HepG2 (cell line): Measurements from ENCODE around the gene DNAAF8. TPM values are rescaled to one million over a fixed set of nuclear protein-coding genes. Genes with fewer than 3 reads are reported as not detected.
A peak's percentile ranks its signal among the peaks of the same experiment; 100 is the strongest.

Source experiments
- ATAC-seq: fragments of 200-7000 bp; cut with Tn5 transposase; 3 replicates; pipeline ENCODE4 v1.9.1; 2020; ENCODE audit warnings: mild to moderate bottlenecking, moderate library complexity
- BruUV-seq: library from RNA; stranded (reverse); fragments of 400-500 nt; replicated peaks from 2 replicates; lab custom pipeline; 2021; lab: Mats Ljungman, UMichigan
- CTCF ChIA-PET: fragments of 300-600 bp; formaldehyde crosslinking; extraction: SDS; loops from one replicate; lab custom pipeline; 2021; ENCODE audit warnings: low total read pairs, inconsistent platforms, low intra/inter-chr PET ratio; lab: Yijun Ruan, JAX
- POLR2A ChIA-PET: fragments of 350-600 bp; sonication (Branson Sonifier 250); formaldehyde crosslinking; loops from one replicate; lab custom pipeline; 2020; ENCODE audit warnings: antibody characterized with exemption, inconsistent platforms; lab: Yijun Ruan, JAX
- DNase-seq: peaks from one replicate; pipeline ENCODE4 v3.0.0-alpha.2; 2015; ENCODE audit warnings: low spot score
- FAIRE-seq: peaks from 3 replicates; lab custom pipeline; 2011; peaks lifted over from hg19 to GRCh38; lab: Jason Lieb, UNC
- H2AFZ ChIP-seq: one replicate; pipeline ENCODE4 v1.6.1; 2011; ENCODE audit warnings: low read length, inconsistent platforms
- H3K27ac ChIP-seq: fragments of 300-600 bp; 3 replicates; pipeline ENCODE4 v1.8.0; 2011; ENCODE audit warnings: mixed run types, mild to moderate bottlenecking, mixed read lengths, low read length, inconsistent platforms; ENCODE audit not compliant: insufficient read depth; ENCODE audit errors: extremely low read length
- H3K27me3 ChIP-seq, 2 experiments: fragments of 200-600 bp in 1 of 2; 2 replicates in 1 of 2; 3 replicates in 1 of 2; pipeline versions ENCODE4 v1.6.0 to v1.8.0; 2011; ENCODE audit warnings: low read length in 2 of 2, mild to moderate bottlenecking in 2 of 2, moderate library complexity in 2 of 2, inconsistent platforms in 1 of 2; ENCODE audit not compliant: insufficient read depth in 2 of 2, control insufficient read depth in 1 of 2
- H3K36me3 ChIP-seq, 2 experiments: fragments of 200-600 bp in 1 of 2; replicated peaks in 1 of 2; 2 replicates in 1 of 2; 3 replicates in 1 of 2; pipeline versions ENCODE4 v1.5.1 to v1.8.0; 2011; ENCODE audit warnings: low read length in 2 of 2, inconsistent platforms in 1 of 2; ENCODE audit not compliant: insufficient read depth in 2 of 2, control insufficient read depth in 1 of 2
- H3K4me1 ChIP-seq: 2 replicates; pipeline ENCODE4 v1.5.1; 2012; ENCODE audit warnings: low read length, inconsistent platforms; ENCODE audit not compliant: insufficient read depth
- H3K4me2 ChIP-seq: 2 replicates; pipeline ENCODE4 v1.6.0; 2011; ENCODE audit warnings: low read depth, low read length, inconsistent platforms
- H3K4me3 ChIP-seq, 3 experiments: fragments of 200-600 bp in 1 of 3; sonication (generic), shearing (Covaris generic) in 1 of 3; replicated peaks in 1 of 3; 2 replicates each; pipeline ENCODE4 v1.5.1; 2011 to 2016; ENCODE audit warnings: low read length in 3 of 3, inconsistent platforms in 2 of 3, low read depth in 2 of 3, mild to moderate bottlenecking in 2 of 3, control low read depth in 1 of 3, mixed read lengths in 1 of 3; ENCODE audit not compliant: insufficient read depth in 1 of 3
- H3K79me2 ChIP-seq: one replicate; pipeline ENCODE4 v1.6.1; 2011; ENCODE audit warnings: low read length, inconsistent platforms; ENCODE audit not compliant: insufficient read depth
- H3K9ac ChIP-seq: 2 replicates; pipeline ENCODE4 v1.6.0; 2011; ENCODE audit warnings: mild to moderate bottlenecking, low read depth, low read length, inconsistent platforms; ENCODE audit not compliant: insufficient read depth
- H3K9me3 ChIP-seq: 2 replicates; pipeline ENCODE4 v1.5.1; 2012; ENCODE audit warnings: mild to moderate bottlenecking, low read length
- H4K20me1 ChIP-seq: 2 replicates; pipeline ENCODE4 v1.6.0; 2011; ENCODE audit warnings: inconsistent platforms, mild to moderate bottlenecking, low read length, moderate library complexity; ENCODE audit not compliant: insufficient read depth
- AGO2 ChIP-seq: fragments of 200-400 bp; formaldehyde crosslinking; optimal IDR thresholded peaks from 2 replicates; pipeline ENCODE3; 2017; ENCODE audit warnings: mild to moderate bottlenecking, low read depth, low read length, moderate library complexity
- EHMT2 ChIP-seq: fragments of 200-600 bp; sonication (generic); IDR thresholded peaks from 2 replicates; pipeline ENCODE4 v1.7.0; 2017; ENCODE audit warnings: antibody characterized with exemption, low read depth, low read length, borderline replicate concordance
- FOXK1 ChIP-seq: sonication (generic); formaldehyde crosslinking; IDR thresholded peaks from 2 replicates; pipeline ENCODE4 v1.4.0; 2020; ENCODE audit warnings: low read depth, missing genetic modification reagents, borderline replicate concordance
- HNF4G ChIP-seq, 2 experiments: sonication (generic) in 1 of 2; formaldehyde crosslinking in 1 of 2; IDR thresholded peaks; 2 replicates each; pipeline versions ENCODE4 v1.4.0 to v1.6.1; 2011 to 2020; ENCODE audit warnings: borderline replicate concordance in 2 of 2, low read depth in 2 of 2, mild to moderate bottlenecking in 2 of 2, low read length in 1 of 2, missing genetic modification reagents in 1 of 2, moderate library complexity in 1 of 2
- RBFOX2 ChIP-seq: fragments of 200-400 bp; formaldehyde crosslinking; IDR thresholded peaks from 2 replicates; pipeline ENCODE4 v1.6.1; 2017; ENCODE audit warnings: low read depth, mild to moderate bottlenecking, low read length
- STAG1 ChIP-seq: sonication (generic); formaldehyde crosslinking; IDR thresholded peaks from 2 replicates; pipeline ENCODE4 v1.4.0; 2020; ENCODE audit warnings: missing genetic modification reagents
- ZC3H13 ChIP-seq: sonication (generic); formaldehyde crosslinking; IDR thresholded peaks from 2 replicates; pipeline ENCODE4 v1.8.1; 2023; ENCODE audit warnings: mild to moderate bottlenecking, missing genetic modification reagents, moderate library complexity
- ZNF569 ChIP-seq: sonication (generic); formaldehyde crosslinking; IDR thresholded peaks from 2 replicates; pipeline ENCODE4 v1.5.0; 2020; ENCODE audit warnings: mild to moderate bottlenecking, missing genetic modification reagents, moderate library complexity, borderline replicate concordance
- ZNF749 ChIP-seq: sonication (generic); formaldehyde crosslinking; IDR thresholded peaks from 2 replicates; pipeline ENCODE4 v1.8.0; 2022; ENCODE audit warnings: mild to moderate bottlenecking, missing genetic modification reagents, moderate library complexity, borderline replicate concordance
- WGBS: methylation state at CpG from one replicate; pipeline ENCODE4 v1.1.6; 2017; ENCODE audit warnings: low lambda C conversion rate; 5-methylcytosine and 5-hydroxymethylcytosine counted together
- in situ Hi-C: cut with HindIII; loops from 2 replicates; pipeline ENCODE4 v1.10.0; 2017; ENCODE audit warnings: low pct_unique_long_range_greater_than_20kb; ENCODE audit not compliant: extremely low pct_ligation_motif_present
- intact Hi-C: fragments of 100-400 bp; cut with micrococcal nuclease; formaldehyde crosslinking; loops from one replicate; pipeline ENCODE4 v1.10.0; 2022; ENCODE audit not compliant: unreplicated experiment
- polyA plus RNA-seq, 8 experiments: library from polyadenylated mRNA; depleted of rRNA in 3 of 8; stranded (reverse) in 7 of 8; unstranded in 1 of 8; fragments of >200 nt; fragmentation: Illumina TruSeq in 4 of 8; extraction: Trizol in 4 of 8; gene quantifications; 2 replicates each; pipeline versions ENCODE4 v1.2.1 to v1.2.3, GENCODE V29; 2011 to 2016; ENCODE audit warnings: low read depth in 4 of 8, missing spikeins in 1 of 8, mixed read lengths in 1 of 8; ENCODE audit not compliant: insufficient read depth in 1 of 8
- total RNA-seq, 5 experiments: library from RNA; depleted of rRNA; stranded (reverse); fragments of >200 nt; fragmentation: Illumina TruSeq; extraction: Trizol; gene quantifications; 2 replicates each; pipeline ENCODE4 v1.2.3, GENCODE V29; 2016; ENCODE audit warnings: low read depth in 1 of 5

The DNAAF8 gene
- total and polyA plus RNA-seq, 2 of the 13 experiments (the other 11 are each of a cell fraction or from before 2014, with no cell fraction given) = 0.44 TPM; not detected in 1

- 96% methylated on average over 9 of the region's 9 CpGs for WGBS
- H3K4me3 ChIP-seq = no peak overlapping the region
- in situ Hi-C loops = no loop called here
- TF ChIP-seq ZC3H13 (CRISPR knock-in tag) (no peak), HNF4G (IDR thresholded peaks at IDR 0.05; ENCODE audit: borderline replicate concordance, low read depth, low read length) (no peak), HNF4G (CRISPR knock-in tag; IDR thresholded peaks at IDR 0.05; ENCODE audit: borderline replicate concordance, low read depth) (no peak), FOXK1 (CRISPR knock-in tag) (no peak), AGO2 (peak; percentile 71), RBFOX2 (peak; percentile 62; the same call in 1 of the 2 replicates), ZNF569 (CRISPR knock-in tag) (no peak)
- TF ChIP-seq, all 625 proteins: peak for 2
- Histone ChIP-seq H3K36me3 (peaks cover 23 to 60% of the 10 kb centered on the region in 2 experiments; a peak in 4 of 5 replicates), H3K27me3 (no peaks in the 10 kb centered on the region), H3K9me3 (no peaks in the 10 kb centered on the region), H3K27ac (no peak overlapping the region), H3K79me2 (peaks cover 19% of the 10 kb centered on the region), H3K4me2 (no peak overlapping the region), H3K4me1 (peaks cover 26% of the 10 kb centered on the region), H2AFZ (no peak overlapping the region), H4K20me1 (no peaks in the 10 kb centered on the region), H3K9ac (no peak overlapping the region)
- FAIRE-seq (no peak), DNase-seq (no peak), ATAC-seq (no peak)
- BruUV-seq = no TSS peak
- CTCF ChIA-PET = no interaction called here
- POLR2A ChIA-PET = interaction anchor here (1.1 kb wide), 1 partner anchor 28 kb away, joined by 3 read pairs; the partner anchor contains the start of genes ANKS3 and DNAAF8
- intact Hi-C loops = no loop called here
Observed at GRCh38 chr16:4762205-4762604, 27.9 kb downstream of the DNAAF8 start.

- CTCF ChIA-PET = no interaction called here
- peaks cover 26% of the 10 kb centered on the region for H3K4me1 ChIP-seq
- ATAC-seq (no peak), FAIRE-seq (no peak), DNase-seq (no peak)
- H3K79me2 ChIP-seq = peaks cover 19% of the 10 kb centered on the region
- no TSS peak for BruUV-seq
- H3K9ac ChIP-seq = no peak overlapping the region
- H4K20me1 ChIP-seq = no peaks in the 10 kb centered on the region
- H3K4me2 ChIP-seq = no peak overlapping the region
- H3K9me3 ChIP-seq = no peaks in the 10 kb centered on the region
- H2AFZ ChIP-seq = no peak overlapping the region
- intact Hi-C loops = no loop called here
- H3K27me3 ChIP-seq = no peaks in the 10 kb centered on the region; a peak in 1 of 5 replicates
- WGBS = 97% methylated on average over 6 of the region's 7 CpGs
- POLR2A ChIA-PET = no interaction called here
- no peak overlapping the region for H3K27ac ChIP-seq
- H3K4me3 ChIP-seq = no peak overlapping the region
- in situ Hi-C loops = no loop called here
- TF ChIP-seq EHMT2 (no peak), ZNF749 (no peak), STAG1 (CRISPR knock-in tag) (0 out of 2 replicates have a peak, but pooled peaks have one; percentile 6)
- peaks cover 20 to 51% of the 10 kb centered on the region in 2 experiments; a peak in 4 of 5 replicates for H3K36me3 ChIP-seq
Observed at GRCh38 chr16:4763791-4764190, 29.5 kb downstream of the DNAAF8 start.
